ENCODE results near the gene ADPRHL1. TPM values are rescaled to one million over a fixed set of nuclear protein-coding genes. Genes with fewer than 3 reads are reported as not detected.

ADPRHL1 gene
- total RNA-seq, 2 donors from 2014 or later: 0.19 TPM; not detected in 1

DNA sequence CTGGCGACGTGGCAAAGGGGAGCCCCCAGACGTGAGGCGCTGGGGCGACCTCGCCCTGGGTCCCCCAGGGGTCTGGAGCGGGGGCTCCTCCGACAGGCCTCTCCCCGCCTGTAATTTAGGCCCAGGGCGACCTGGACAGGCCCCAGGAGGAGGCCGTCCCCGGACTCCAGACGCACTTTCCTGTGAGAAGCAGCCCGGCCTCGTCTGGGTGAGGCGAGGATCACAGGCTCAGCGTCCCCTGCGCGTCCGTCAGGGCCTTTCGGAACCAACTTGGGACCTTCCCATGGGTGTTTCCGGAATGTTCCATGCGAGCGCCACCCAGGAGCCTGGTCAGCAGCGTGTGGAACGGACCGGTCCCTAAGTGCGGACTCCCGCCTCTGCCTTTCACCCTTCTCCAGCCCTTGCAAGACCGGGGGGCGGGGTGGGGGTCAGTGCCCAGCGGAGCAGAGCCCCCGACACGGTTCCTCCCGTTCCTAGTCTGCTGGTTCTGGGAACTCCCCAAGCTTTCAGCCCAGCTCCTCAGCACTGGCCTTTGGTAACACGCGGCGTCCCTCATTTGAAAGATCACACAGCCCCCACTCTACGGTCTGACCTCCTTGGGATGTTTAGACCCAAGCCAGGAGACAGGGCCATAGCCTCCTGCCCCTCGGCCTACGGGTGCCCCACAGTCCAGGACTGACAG lies 88.2 kb downstream of the ADPRHL1 start:
- Mint-ChIP-seq H3K27ac (no peak overlapping the region), H3K9me3 (no peaks in the 10 kb centered on the region), H3K36me3 (peaks cover 0 to 5% of the 10 kb centered on the region in 2 donors)
- DNase-seq (ENCODE audit: low spot score in 2 of 2) (peak in 1 of 2 donors; percentile 44), ATAC-seq (no peak)

- DNase-seq (ENCODE audit: low spot score in 2 of 2) (peak in 1 of 2 donors; percentile 52), ATAC-seq (no peak)
- H3K27ac Mint-ChIP-seq: no peak overlapping the region
- peaks cover 0 to 5% of the 10 kb centered on the region in 2 donors for H3K36me3 Mint-ChIP-seq
- no peaks in the 10 kb centered on the region for H3K9me3 Mint-ChIP-seq
Observed at GRCh38 chr13:113364311-113364889, 88.9 kb downstream of the ADPRHL1 start.

GRCh38 chr13:113361406-113361805 lies 91.9 kb downstream of the ADPRHL1 start:
- Mint-ChIP-seq H3K27ac (no peak overlapping the region), H3K9me3 (no peaks in the 10 kb centered on the region), H3K36me3 (peaks cover 0 to 5% of the 10 kb centered on the region in 2 donors)
- DNase-seq (ENCODE audit: low spot score in 2 of 2) (peak in 1 of 2 donors; percentile 18), ATAC-seq (peak in 1 of 2 donors; percentile 13)

- DNase-seq (ENCODE audit: low spot score in 2 of 2) (peak in 1 of 2 donors; percentile 38), ATAC-seq (no peak)
- Mint-ChIP-seq H3K9me3 (no peaks in the 10 kb centered on the region), H3K27ac (no peak overlapping the region), H3K36me3 (peaks cover 0 to 3% of the 10 kb centered on the region in 2 donors)
Observed at GRCh38 chr13:113360446-113360845, 92.8 kb downstream of the ADPRHL1 start.

- H3K9me3 Mint-ChIP-seq: no peaks in the 10 kb centered on the region
- DNase-seq (ENCODE audit: low spot score in 2 of 2) (peak in 1 of 2 donors; percentile 18), ATAC-seq (no peak)
- no peaks in the 10 kb centered on the region for H3K36me3 Mint-ChIP-seq
- H3K27ac Mint-ChIP-seq: no peak overlapping the region
Observed at GRCh38 chr13:113359571-113359970, 93.7 kb downstream of the ADPRHL1 start.

GRCh38 chr13:113358653-113359190 lies 94.6 kb downstream of the ADPRHL1 start:
- H3K9me3 Mint-ChIP-seq: no peaks in the 10 kb centered on the region
- H3K27ac Mint-ChIP-seq: no peak overlapping the region
- no peaks in the 10 kb centered on the region for H3K36me3 Mint-ChIP-seq
- DNase-seq (ENCODE audit: low spot score in 2 of 2): no peak
- ATAC-seq: no peak

DNA sequence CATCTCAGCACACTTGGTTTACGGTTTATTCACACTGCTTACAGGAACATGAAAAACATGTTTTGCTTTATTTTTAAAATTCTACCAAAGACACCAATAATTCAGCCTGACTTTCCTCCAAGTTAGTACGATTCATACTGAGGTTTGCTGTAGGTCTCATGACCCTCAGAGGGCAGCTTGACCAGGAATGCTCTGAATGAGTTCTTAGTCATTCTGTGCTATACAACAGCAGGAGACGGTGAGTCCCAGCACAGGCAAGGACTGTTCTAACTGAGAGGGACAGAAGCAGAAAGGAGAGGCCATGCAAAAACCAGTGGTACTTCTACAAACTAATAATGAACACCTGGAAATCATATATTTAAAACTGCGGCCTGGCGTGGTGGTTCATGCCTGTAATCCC lies 95.8 kb downstream of the ADPRHL1 start:
- Mint-ChIP-seq H3K36me3 (no peaks in the 10 kb centered on the region), H3K9me3 (no peaks in the 10 kb centered on the region), H3K27ac (no peak overlapping the region)
- no peak for ATAC-seq
- DNase-seq (ENCODE audit: low spot score in 2 of 2): no peak

- Mint-ChIP-seq H3K36me3 (no peaks in the 10 kb centered on the region), H3K9me3 (no peaks in the 10 kb centered on the region), H3K27ac (no peak overlapping the region)
- ATAC-seq (no peak), DNase-seq (ENCODE audit: low spot score in 2 of 2) (no peak)
Observed at GRCh38 chr13:113356596-113356995, 96.7 kb downstream of the ADPRHL1 start.

- no peak overlapping the region for H3K27ac Mint-ChIP-seq
- H3K9me3 Mint-ChIP-seq: no peaks in the 10 kb centered on the region
- DNase-seq (ENCODE audit: low spot score in 2 of 2) (no peak), ATAC-seq (no peak)
- no peaks in the 10 kb centered on the region for H3K36me3 Mint-ChIP-seq
Observed at GRCh38 chr13:113355621-113356020, 97.7 kb downstream of the ADPRHL1 start.

- ATAC-seq: no peak
- no peak overlapping the region for H3K27ac Mint-ChIP-seq
- no peaks in the 10 kb centered on the region for H3K36me3 Mint-ChIP-seq
- no peak for DNase-seq (ENCODE audit: low spot score in 2 of 2)
- H3K9me3 Mint-ChIP-seq: no peaks in the 10 kb centered on the region
Observed at GRCh38 chr13:113354831-113355610, 98.3 kb downstream of the ADPRHL1 start.

- H3K36me3 Mint-ChIP-seq: no peaks in the 10 kb centered on the region
- H3K27ac Mint-ChIP-seq: no peak overlapping the region
- ATAC-seq (no peak), DNase-seq (ENCODE audit: low spot score in 2 of 2) (no peak)
- no peaks in the 10 kb centered on the region for H3K9me3 Mint-ChIP-seq
Observed at GRCh38 chr13:113353254-113353653, 100.0 kb downstream of the ADPRHL1 start.

GRCh38 chr13:113351514-113352026 lies 101.7 kb downstream of the ADPRHL1 start:
- Mint-ChIP-seq H3K36me3 (no peaks in the 10 kb centered on the region), H3K9me3 (no peaks in the 10 kb centered on the region), H3K27ac (no peak overlapping the region)
- ATAC-seq (no peak), DNase-seq (ENCODE audit: low spot score in 2 of 2) (no peak)

- DNase-seq (ENCODE audit: low spot score in 2 of 2) (no peak), ATAC-seq (no peak)
- H3K9me3 Mint-ChIP-seq: no peaks in the 10 kb centered on the region
- no peak overlapping the region for H3K27ac Mint-ChIP-seq
- peaks cover 0 to under 1% of the 10 kb centered on the region in 2 donors for H3K36me3 Mint-ChIP-seq
Observed at GRCh38 chr13:113350938-113351335, 102.4 kb downstream of the ADPRHL1 start.

- H3K27ac Mint-ChIP-seq: no peak overlapping the region
- ATAC-seq (peak in 1 of 2 donors; percentile 30), DNase-seq (ENCODE audit: low spot score in 2 of 2) (no peak)
- H3K36me3 Mint-ChIP-seq: peaks cover 5 to 7% of the 10 kb centered on the region in 2 donors
- peaks cover 4 to 5% of the 10 kb centered on the region in 2 donors for H3K9me3 Mint-ChIP-seq
Observed at GRCh38 chr13:113350065-113350937, 103.0 kb downstream of the ADPRHL1 start.
